Prostate gland (tissue), 2 donors: ENCODE results near the gene RIPOR3. TPM values are rescaled to one million over a fixed set of nuclear protein-coding genes. Genes with fewer than 3 reads are reported as not detected.

Source experiments
- DNase-seq: peaks from one replicate; pipeline ENCODE4 v3.0.0-alpha.2; 2019; ENCODE audit warnings: low spot score
- H3K27ac ChIP-seq, 2 donors: fragments of 200-600 bp; sonication (generic); 2 replicates each; pipeline ENCODE4 v1.5.1; 2017 to 2019
- H3K27me3 ChIP-seq: fragments of 200-600 bp; sonication (generic); replicated peaks from 2 replicates; pipeline ENCODE4 v1.5.1; 2019; ENCODE audit not compliant: insufficient read depth
- H3K36me3 ChIP-seq, 2 donors: fragments of 200-600 bp; sonication (generic); 1 replicate in 1 of 2; 2 replicates in 1 of 2; pipeline versions ENCODE4 v1.5.1 to v1.8.1; 2017 to 2019
- H3K4me1 ChIP-seq: fragments of 200-600 bp; sonication (generic); replicated peaks from 2 replicates; pipeline ENCODE4 v1.5.1; 2019
- H3K4me3 ChIP-seq, 2 donors: fragments of 200-600 bp; sonication (generic); 2 replicates each; pipeline ENCODE4 v1.5.1; 2017 to 2019
- H3K9me3 ChIP-seq: fragments of 200-600 bp; sonication (generic); 2 replicates; pipeline ENCODE4 v1.5.1; 2017
- CTCF ChIP-seq, 4 experiments: fragments of 200-600 bp in 2 of 4; fragments of 450-650 bp in 2 of 4; sonication (generic) in 2 of 4; IDR thresholded peaks; 1 replicate in 3 of 4; 2 replicates in 1 of 4; pipeline ENCODE4 v1.5.1; 2016 to 2019; ENCODE audit warnings: antibody characterized with exemption in 4 of 4, mild to moderate bottlenecking in 2 of 4, moderate library complexity in 2 of 4
- POLR2A ChIP-seq: fragments of 450-650 bp; IDR thresholded peaks from one replicate; pipeline ENCODE4 v1.6.1; 2016; ENCODE audit warnings: antibody characterized with exemption, mild to moderate bottlenecking
- POLR2AphosphoS5 ChIP-seq: sonication (generic); formaldehyde crosslinking; IDR thresholded peaks from one replicate; pipeline ENCODE4 v1.6.1; 2017; ENCODE audit warnings: antibody characterized with exemption
- WGBS: methylation state at CpG from one replicate; pipeline ENCODE4 v1.1.5; 2018; 5-methylcytosine and 5-hydroxymethylcytosine counted together
- intact Hi-C: fragments of 100-400 bp; cut with DNase I; formaldehyde crosslinking; loops from one replicate; pipeline ENCODE4 v1.14.2; 2022
- total RNA-seq, 2 donors: library from RNA; depleted of rRNA; stranded (reverse); fragments of >200 nt; gene quantifications; one replicate each; pipeline ENCODE4 v1.1.0, GENCODE V29; 2016

RIPOR3 gene
- total RNA-seq, 2 donors from 2014 or later, result 0.55 to 11.3 TPM

DNA sequence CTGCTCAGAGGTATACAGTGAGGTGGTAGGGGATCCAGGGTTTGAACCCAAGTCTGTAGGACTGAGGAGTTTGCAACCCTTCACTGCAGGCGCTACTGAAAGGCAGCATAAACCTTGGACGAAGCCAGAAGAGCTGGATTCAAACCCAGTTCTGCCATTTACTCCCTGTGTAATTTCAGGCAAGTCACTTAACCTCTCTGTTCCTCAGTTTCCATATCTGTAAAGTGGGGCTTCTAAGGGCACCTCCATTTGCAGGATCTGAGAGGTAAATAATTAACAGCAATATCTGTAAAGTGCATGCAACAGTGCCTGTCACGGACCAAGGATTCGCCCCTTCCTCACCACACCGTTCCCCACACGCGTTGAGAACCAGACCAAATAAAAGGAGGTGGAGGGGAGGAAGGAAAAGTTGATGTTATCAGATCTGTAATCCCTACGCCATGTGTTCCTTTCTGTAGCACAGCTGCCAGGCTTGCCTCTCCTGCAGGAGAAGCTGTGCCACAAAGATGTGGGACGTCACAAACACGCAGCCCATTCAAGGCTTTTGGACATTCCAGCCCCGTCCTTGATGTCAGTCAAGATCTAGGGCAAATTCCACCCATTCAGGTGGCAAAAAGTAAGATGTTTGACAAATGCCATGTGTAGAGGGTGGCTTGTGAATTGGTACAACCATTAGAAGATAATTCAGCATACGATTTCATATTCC lies 9.8 kb downstream of the RIPOR3 start:
- no peak for DNase-seq
- intact Hi-C loops, result no loop called here
- H3K4me1 ChIP-seq, result no peaks in the 10 kb centered on the region
- no peaks in the 10 kb centered on the region for H3K27me3 ChIP-seq
- no peak overlapping the region for H3K27ac ChIP-seq
- no peaks in the 10 kb centered on the region for H3K9me3 ChIP-seq
- WGBS, result 59% methylated on average over 12 of the region's 12 CpGs
- TF ChIP-seq POLR2A (no peak), CTCF (IDR thresholded peaks at IDR 0.05) (no peak), POLR2AphosphoS5 (no peak)
- no peaks in the 10 kb centered on the region for H3K36me3 ChIP-seq
- no peak overlapping the region for H3K4me3 ChIP-seq

- H3K4me1 ChIP-seq, result no peaks in the 10 kb centered on the region
- TF ChIP-seq CTCF (IDR thresholded peaks at IDR 0.05) (no peak), POLR2A (no peak), POLR2AphosphoS5 (no peak)
- WGBS, result 68% methylated on average over 19 of the region's 19 CpGs
- H3K27me3 ChIP-seq, result no peaks in the 10 kb centered on the region
- H3K4me3 ChIP-seq, result no peak overlapping the region
- no peaks in the 10 kb centered on the region for H3K9me3 ChIP-seq
- no peak for DNase-seq
- no peak overlapping the region for H3K27ac ChIP-seq
- intact Hi-C loops, result no loop called here
- no peaks in the 10 kb centered on the region for H3K36me3 ChIP-seq
Measured at GRCh38 chr20:50680105-50680960, 11.0 kb downstream of the RIPOR3 start.

- Histone ChIP-seq H3K4me3 (no peak overlapping the region), H3K27ac (no peak overlapping the region), H3K4me1 (no peaks in the 10 kb centered on the region), H3K27me3 (no peaks in the 10 kb centered on the region), H3K9me3 (no peaks in the 10 kb centered on the region), H3K36me3 (no peaks in the 10 kb centered on the region)
- 63% methylated on average over 5 of the region's 5 CpGs for WGBS
- intact Hi-C loops, result no loop called here
- no peak for TF ChIP-seq POLR2A
- TF ChIP-seq CTCF (IDR thresholded peaks at IDR 0.05), result no peak
- no peak for TF ChIP-seq POLR2AphosphoS5
- DNase-seq, result no peak
Measured at GRCh38 chr20:50679753-50680104, 11.6 kb downstream of the RIPOR3 start.

GRCh38 chr20:50678169-50678898 lies 13.0 kb downstream of the RIPOR3 start:
- TF ChIP-seq CTCF (IDR thresholded peaks at IDR 0.05), result no peak
- Histone ChIP-seq H3K36me3 (no peaks in the 10 kb centered on the region), H3K27me3 (no peaks in the 10 kb centered on the region), H3K4me1 (no peaks in the 10 kb centered on the region), H3K4me3 (no peak overlapping the region), H3K27ac (no peak overlapping the region), H3K9me3 (no peaks in the 10 kb centered on the region)
- intact Hi-C loops, result no loop called here
- WGBS, result 33% methylated on average over 8 of the region's 8 CpGs
- no peak for DNase-seq
